ENCODE results near the gene NADK2. TPM values are rescaled to one million over a fixed set of nuclear protein-coding genes. Genes with fewer than 3 reads are reported as not detected.
A peak's percentile ranks its signal among the peaks of the same experiment; 100 is the strongest.

NADK2 gene
- total RNA-seq, 2 experiments from 2014 or later: 23.8 to 37.5 TPM

DNA sequence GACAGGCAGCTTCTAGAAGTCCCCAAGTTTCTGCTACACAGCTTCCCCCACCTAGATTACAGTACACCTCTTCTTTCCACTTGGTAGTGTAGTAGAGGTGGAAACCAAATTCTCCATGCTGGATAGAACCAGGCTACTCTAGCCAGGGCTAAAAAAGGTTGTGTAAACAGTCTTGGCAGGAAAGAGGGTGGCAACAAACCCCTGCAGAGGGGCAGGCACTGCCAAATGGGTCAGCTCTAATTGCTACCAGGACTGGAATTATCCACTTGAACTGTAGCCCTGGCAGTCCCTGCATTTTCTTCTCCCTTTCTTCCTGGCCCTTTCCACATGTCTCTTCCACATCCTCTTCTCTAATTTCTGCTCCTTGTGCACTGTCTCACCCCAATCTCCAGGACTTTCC is 35.1 kb upstream of the NADK2 start:
- no peak overlapping the region for H3K4me3 ChIP-seq (ENCODE audit: low read depth, low read length, poor library complexity, severe bottlenecking)
- no peaks in the 10 kb centered on the region for H3K36me3 ChIP-seq (ENCODE audit: insufficient read depth, low read length)
- 0 out of 2 replicates have a peak overlapping the region, but pooled peaks have one; percentile 33 for H2AFZ ChIP-seq (ENCODE audit: low read length)
- ChIA-PET CTCF (ENCODE audit: unreplicated experiment) (interaction anchor here (0.6 kb wide), 1 partner anchor 462 kb away, joined by 3 read pairs; no protein-coding TSS in a partner anchor), POLR2A (interaction anchor here (1.5 to 1.7 kb wide), 2 partner anchors 8 to 12 kb away, joined by 4 to 5 read pairs; no protein-coding TSS in a partner anchor)
- no peaks in the 10 kb centered on the region for H3K9me3 ChIP-seq (ENCODE audit: low read length)
- H3K79me2 ChIP-seq (ENCODE audit: insufficient read depth, low read depth, low read length): no peaks in the 10 kb centered on the region
- DNase-seq (ENCODE audit: low spot score): no peak
- no peaks in the 10 kb centered on the region for H4K20me1 ChIP-seq (ENCODE audit: insufficient read depth, low read length)
- no peak overlapping the region for H3K27ac ChIP-seq (ENCODE audit: low read depth, low read length, poor library complexity, severe bottlenecking)
- no TSS peak for BruUV-seq (replicated peaks)
- no peaks in the 10 kb centered on the region for H3K9me2 ChIP-seq (ENCODE audit: insufficient read depth, low read length)
- H3K4me2 ChIP-seq (ENCODE audit: low read length): no peak overlapping the region
- intact Hi-C loops (cut with micrococcal nuclease; ENCODE audit: unreplicated experiment): no loop called here
- H3K4me1 ChIP-seq (ENCODE audit: insufficient read depth, low read length, poor library complexity, severe bottlenecking): no peaks in the 10 kb centered on the region
- TF ChIP-seq, protein P1, sequence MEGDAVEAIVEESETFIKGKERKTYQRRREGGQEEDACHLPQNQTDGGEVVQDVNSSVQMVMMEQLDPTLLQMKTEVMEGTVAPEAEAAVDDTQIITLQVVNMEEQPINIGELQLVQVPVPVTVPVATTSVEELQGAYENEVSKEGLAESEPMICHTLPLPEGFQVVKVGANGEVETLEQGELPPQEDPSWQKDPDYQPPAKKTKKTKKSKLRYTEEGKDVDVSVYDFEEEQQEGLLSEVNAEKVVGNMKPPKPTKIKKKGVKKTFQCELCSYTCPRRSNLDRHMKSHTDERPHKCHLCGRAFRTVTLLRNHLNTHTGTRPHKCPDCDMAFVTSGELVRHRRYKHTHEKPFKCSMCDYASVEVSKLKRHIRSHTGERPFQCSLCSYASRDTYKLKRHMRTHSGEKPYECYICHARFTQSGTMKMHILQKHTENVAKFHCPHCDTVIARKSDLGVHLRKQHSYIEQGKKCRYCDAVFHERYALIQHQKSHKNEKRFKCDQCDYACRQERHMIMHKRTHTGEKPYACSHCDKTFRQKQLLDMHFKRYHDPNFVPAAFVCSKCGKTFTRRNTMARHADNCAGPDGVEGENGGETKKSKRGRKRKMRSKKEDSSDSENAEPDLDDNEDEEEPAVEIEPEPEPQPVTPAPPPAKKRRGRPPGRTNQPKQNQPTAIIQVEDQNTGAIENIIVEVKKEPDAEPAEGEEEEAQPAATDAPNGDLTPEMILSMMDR (conservative IDR thresholded peaks at IDR 0.05; ENCODE audit: low read length): no peak
- TF ChIP-seq EZH2phosphoT487 (IDR thresholded peaks at IDR 0.05; ENCODE audit: borderline replicate concordance, low read depth, low read length): no peak

DNA sequence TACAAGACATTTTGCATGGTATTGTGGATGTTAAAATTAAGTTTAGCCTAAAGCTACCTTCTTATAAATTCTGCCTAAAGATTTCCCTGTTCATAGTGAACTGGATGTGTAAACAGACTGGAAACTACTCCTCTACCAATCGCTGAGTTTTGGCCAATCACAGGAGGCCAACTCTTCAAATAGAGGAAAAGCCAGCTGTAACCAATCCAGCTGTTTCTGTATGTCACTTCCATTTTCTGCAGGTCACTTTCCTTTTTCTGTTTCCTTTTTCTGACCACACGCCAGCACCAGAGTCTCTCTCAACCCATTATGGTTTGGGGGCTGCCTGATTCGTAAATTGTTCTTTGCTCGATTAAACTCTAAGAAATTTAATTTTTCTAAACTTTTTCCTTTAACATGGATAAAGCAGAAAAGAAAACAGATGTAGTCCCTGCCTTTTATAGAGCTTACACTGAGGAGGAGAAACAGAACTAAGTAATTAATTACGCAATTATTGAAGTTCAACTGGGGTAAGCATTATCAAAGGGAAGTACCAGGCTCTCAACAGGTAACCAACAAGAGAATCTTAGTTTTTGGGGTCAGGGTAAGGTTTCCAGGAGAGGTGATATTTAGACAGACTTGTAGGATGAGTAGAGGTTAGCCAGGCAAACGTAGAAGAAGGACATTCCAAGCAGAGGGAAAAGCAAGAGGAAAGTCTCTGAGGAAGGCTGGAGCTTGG is 32.2 kb upstream of the NADK2 start:
- peak overlapping the region; percentile 34; the same call in 1 of the 2 replicates for H2AFZ ChIP-seq (ENCODE audit: low read length)
- no peaks in the 10 kb centered on the region for H3K9me3 ChIP-seq (ENCODE audit: low read length)
- TF ChIP-seq, protein P1 (conservative IDR thresholded peaks at IDR 0.05; ENCODE audit: low read length): no peak
- no peak for TF ChIP-seq EZH2phosphoT487 (IDR thresholded peaks at IDR 0.05; ENCODE audit: borderline replicate concordance, low read depth, low read length)
- BruUV-seq (replicated peaks): no TSS peak
- no peak overlapping the region for H3K27ac ChIP-seq (ENCODE audit: low read depth, low read length, poor library complexity, severe bottlenecking)
- no peaks in the 10 kb centered on the region for H3K79me2 ChIP-seq (ENCODE audit: insufficient read depth, low read depth, low read length)
- DNase-seq (ENCODE audit: low spot score): no peak
- intact Hi-C loops (cut with micrococcal nuclease; ENCODE audit: unreplicated experiment): no loop called here
- H3K36me3 ChIP-seq (ENCODE audit: insufficient read depth, low read length): no peaks in the 10 kb centered on the region
- ChIA-PET CTCF (ENCODE audit: unreplicated experiment) (interaction anchor here (0.6 kb wide), 1 partner anchor 86 kb away, joined by 3 read pairs; no protein-coding TSS in a partner anchor), POLR2A (interaction anchor here (0.6 to 2.0 kb wide), 8 partner anchors 10 to 226 kb away, joined by 3 to 5 read pairs (median 3); no protein-coding TSS in a partner anchor)
- no peaks in the 10 kb centered on the region for H3K9me2 ChIP-seq (ENCODE audit: insufficient read depth, low read length)
- H4K20me1 ChIP-seq (ENCODE audit: insufficient read depth, low read length): no peaks in the 10 kb centered on the region
- no peak overlapping the region for H3K4me3 ChIP-seq (ENCODE audit: low read depth, low read length, poor library complexity, severe bottlenecking)
- H3K4me2 ChIP-seq (ENCODE audit: low read length): no peak overlapping the region
- H3K4me1 ChIP-seq (ENCODE audit: insufficient read depth, low read length, poor library complexity, severe bottlenecking): no peaks in the 10 kb centered on the region
